ENCODE data around the gene SQOR.

Gene SQOR

DNA sequence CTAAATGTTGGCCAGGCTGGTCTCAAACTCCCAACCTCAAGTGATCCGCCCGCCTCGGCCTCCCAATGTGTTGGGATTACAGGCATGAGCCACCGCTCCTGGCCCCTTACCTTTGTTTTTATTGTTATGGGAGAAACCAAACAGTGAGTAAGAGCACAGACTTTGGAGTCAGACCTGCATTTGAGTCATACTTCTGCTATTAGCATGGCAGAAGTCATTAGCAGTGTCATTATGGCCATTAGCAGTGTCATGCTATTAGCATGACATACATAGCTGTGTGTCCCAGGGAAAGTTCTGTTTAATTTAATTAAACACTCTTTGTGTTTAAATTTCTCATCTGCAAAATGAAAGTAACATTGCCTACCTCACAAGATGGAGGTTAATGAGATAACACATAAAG, 54.8 kb downstream of the SQOR start:
- Histone ChIP-seq H3K27me3 (no peaks in the 10 kb centered on the region), H4K20me1 (peaks cover 0 to 5% (median 0%) of the 10 kb centered on the region in 11 experiments; a peak in 2 of 22 replicates), H3K9ac (no peak overlapping the region), H3K4me1 (no peaks in the 10 kb centered on the region), H3K27ac (no peak overlapping the region), H3K4me2 (no peak overlapping the region), H3K36me3 (peaks cover 0 to 99% (median 41%) of the 10 kb centered on the region in 11 experiments; a peak in 13 of 22 replicates), H3K9me3 (replicated peaks in 1 of 11) (no peaks in the 10 kb centered on the region), H3K4me3 (no peak overlapping the region)
- no peak for TF ChIP-seq Cebpa-rat (IDR thresholded peaks at IDR 0.05)

DNA sequence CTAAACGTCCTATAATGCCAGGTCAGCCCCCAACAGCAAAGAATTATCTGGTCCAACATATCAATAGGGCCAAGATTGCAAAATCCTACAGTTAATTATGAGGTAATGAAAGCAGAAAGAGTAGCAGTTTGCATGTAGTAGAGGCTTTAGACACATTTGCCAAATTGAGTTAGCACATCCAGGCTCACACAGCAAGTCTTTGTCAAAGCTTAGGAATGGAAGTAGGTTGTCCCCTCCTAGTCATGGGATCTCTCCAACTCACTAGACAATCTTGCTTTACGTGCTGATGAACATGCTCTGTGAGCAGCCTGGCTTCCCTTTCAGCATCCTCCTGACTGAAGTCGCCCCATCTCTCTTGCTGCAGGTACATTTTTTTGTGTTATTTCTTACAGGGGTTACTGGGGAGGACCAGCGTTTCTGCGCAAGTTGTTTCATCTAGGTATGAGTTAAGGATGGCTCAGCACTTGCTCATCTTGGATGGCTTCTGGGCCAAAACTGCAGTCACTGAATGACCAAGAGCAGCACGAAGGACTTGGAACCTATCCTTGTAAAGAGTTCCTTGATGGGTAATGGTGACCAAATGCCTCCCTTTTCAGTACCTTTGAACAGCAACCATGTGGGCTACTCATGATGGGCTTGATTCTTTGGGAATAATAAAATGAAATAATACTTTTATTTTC, 55.9 kb downstream of the SQOR start:
- Histone ChIP-seq H3K4me2 (no peak overlapping the region), H3K4me3 (no peak overlapping the region), H3K9ac (no peak overlapping the region), H3K9me3 (replicated peaks in 1 of 11) (no peaks in the 10 kb centered on the region), H3K36me3 (peaks cover 0 to 99% (median 37%) of the 10 kb centered on the region in 11 experiments; a peak in 13 of 22 replicates), H3K27ac (no peak overlapping the region), H4K20me1 (peaks cover 0 to 5% (median 0%) of the 10 kb centered on the region in 11 experiments; a peak in 1 of 22 replicates), H3K4me1 (no peaks in the 10 kb centered on the region), H3K27me3 (no peaks in the 10 kb centered on the region)
- TF ChIP-seq Cebpa-rat (IDR thresholded peaks at IDR 0.05): no peak

DNA sequence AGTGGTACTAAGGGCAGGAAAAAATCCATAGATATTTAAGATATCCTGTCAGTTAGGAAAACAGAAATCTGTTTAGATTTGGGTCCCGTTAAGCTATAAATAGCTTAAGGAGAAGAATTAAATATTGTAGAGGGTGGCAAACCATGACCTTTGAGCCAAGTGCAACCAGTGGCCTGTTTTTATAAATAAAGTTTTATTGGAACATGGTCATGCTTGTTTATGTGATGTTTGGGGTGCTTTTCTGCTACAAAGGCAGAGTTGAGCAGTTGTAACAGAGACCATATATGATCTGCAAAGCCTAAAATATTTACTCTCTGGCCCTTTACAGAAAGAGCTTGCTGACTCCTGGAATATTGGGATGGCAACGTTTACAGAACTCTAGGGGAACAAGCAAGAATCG, 66.3 kb downstream of the SQOR start:
- TF ChIP-seq Cebpa-rat (IDR thresholded peaks at IDR 0.05): no peak
- H3K27ac ChIP-seq: no peak overlapping the region
- H3K4me1 ChIP-seq: peaks cover 0 to 26% (median 5%) of the 10 kb centered on the region in 10 experiments; a peak in 9 of 20 replicates
- peaks cover 8 to 17% (median 14%) of the 10 kb centered on the region in 11 experiments for H3K27me3 ChIP-seq
- H3K9me3 ChIP-seq (replicated peaks in 1 of 11): peaks cover 0 to 16% (median 7%) of the 10 kb centered on the region in 11 experiments; a peak in 6 of 22 replicates
- no peak overlapping the region for H3K9ac ChIP-seq
- no peaks in the 10 kb centered on the region for H4K20me1 ChIP-seq
- no peak overlapping the region for H3K4me2 ChIP-seq
- peaks cover 0 to 2% (median 0%) of the 10 kb centered on the region in 11 experiments; a peak in 2 of 22 replicates for H3K36me3 ChIP-seq
- no peak overlapping the region for H3K4me3 ChIP-seq

DNA sequence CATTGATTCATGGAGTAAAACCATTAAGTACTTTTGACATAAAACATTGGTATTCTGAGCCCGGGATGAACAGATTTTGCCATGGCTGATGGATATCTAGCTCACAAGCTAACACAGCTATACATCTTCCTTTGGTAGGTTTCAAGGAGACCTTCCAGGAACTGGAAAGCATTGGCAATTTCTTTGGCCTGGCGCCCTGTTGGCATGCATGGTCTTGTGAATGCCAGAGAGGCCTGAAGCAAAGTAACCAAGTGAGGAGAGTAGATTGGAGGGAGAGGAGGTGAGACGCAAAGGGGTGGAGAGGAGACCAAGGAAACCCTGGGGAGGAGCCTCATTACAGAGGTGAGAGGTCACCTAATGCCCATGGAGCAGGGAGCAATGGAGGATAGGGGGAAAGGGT, 67.2 kb downstream of the SQOR start:
- Histone ChIP-seq H3K27ac (no peak overlapping the region), H3K4me1 (peaks cover 0 to 26% (median 6%) of the 10 kb centered on the region in 10 experiments; a peak in 9 of 20 replicates), H3K36me3 (no peaks in the 10 kb centered on the region), H3K4me2 (peak overlapping the region in 2 of 11 experiments; percentile 0 to 53; a peak in 1 of 22 replicates), H3K27me3 (peaks cover 8 to 17% (median 14%) of the 10 kb centered on the region in 11 experiments), H3K9me3 (replicated peaks in 1 of 11) (peaks cover 0 to 16% (median 7%) of the 10 kb centered on the region in 11 experiments; a peak in 6 of 22 replicates), H3K9ac (no peak overlapping the region), H4K20me1 (no peaks in the 10 kb centered on the region), H3K4me3 (no peak overlapping the region)
- TF ChIP-seq Cebpa-rat (IDR thresholded peaks at IDR 0.05): no peak

DNA sequence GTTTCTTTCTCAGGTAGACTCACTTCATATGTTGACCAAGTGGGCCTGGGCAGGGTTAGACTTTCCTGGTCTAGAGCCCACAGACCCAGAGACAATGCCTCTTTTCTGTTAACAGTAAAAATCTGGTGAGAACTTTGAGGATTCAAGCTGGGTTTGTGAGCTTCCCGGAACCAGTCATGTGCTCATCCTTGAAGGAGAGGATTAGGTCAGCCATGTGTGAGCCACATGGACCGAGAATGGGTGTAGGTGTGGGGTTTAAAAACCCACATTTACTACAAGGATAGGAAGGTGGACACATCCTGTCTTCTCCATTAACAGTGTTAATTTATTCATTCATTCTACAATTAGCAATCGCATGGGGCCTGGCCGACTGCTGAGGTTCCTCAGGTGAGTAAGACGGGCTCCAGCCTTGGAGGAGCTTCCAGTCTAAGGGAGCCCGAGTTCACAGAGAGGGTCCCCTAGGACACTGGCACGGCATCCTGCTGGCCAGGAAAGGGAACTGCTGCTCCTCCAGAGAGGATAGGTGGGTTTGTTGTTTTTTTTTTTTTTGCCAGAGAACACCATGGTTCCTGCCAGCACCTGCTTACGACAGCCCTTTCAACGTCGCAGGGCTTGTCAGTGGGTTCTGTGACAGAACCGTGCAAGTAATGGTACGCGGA, 69.0 kb downstream of the SQOR start:
- Histone ChIP-seq H3K4me1 (peaks cover 0 to 26% (median 6%) of the 10 kb centered on the region in 10 experiments; a peak in 9 of 20 replicates), H3K9me3 (replicated peaks in 1 of 11) (0 out of 22 replicates have a peak, but pooled peaks cover 0 to under 1% (median 0%) of the 10 kb centered on the region in 11 experiments), H4K20me1 (no peaks in the 10 kb centered on the region), H3K27ac (no peak overlapping the region), H3K27me3 (peaks cover 8 to 17% (median 14%) of the 10 kb centered on the region in 11 experiments), H3K36me3 (no peaks in the 10 kb centered on the region), H3K4me3 (no peak overlapping the region), H3K4me2 (peak overlapping the region in 3 of 11 experiments; percentile 6 to 59 (median 53); a peak in 5 of 22 replicates), H3K9ac (no peak overlapping the region)
- no peak for TF ChIP-seq Cebpa-rat (IDR thresholded peaks at IDR 0.05)

DNA sequence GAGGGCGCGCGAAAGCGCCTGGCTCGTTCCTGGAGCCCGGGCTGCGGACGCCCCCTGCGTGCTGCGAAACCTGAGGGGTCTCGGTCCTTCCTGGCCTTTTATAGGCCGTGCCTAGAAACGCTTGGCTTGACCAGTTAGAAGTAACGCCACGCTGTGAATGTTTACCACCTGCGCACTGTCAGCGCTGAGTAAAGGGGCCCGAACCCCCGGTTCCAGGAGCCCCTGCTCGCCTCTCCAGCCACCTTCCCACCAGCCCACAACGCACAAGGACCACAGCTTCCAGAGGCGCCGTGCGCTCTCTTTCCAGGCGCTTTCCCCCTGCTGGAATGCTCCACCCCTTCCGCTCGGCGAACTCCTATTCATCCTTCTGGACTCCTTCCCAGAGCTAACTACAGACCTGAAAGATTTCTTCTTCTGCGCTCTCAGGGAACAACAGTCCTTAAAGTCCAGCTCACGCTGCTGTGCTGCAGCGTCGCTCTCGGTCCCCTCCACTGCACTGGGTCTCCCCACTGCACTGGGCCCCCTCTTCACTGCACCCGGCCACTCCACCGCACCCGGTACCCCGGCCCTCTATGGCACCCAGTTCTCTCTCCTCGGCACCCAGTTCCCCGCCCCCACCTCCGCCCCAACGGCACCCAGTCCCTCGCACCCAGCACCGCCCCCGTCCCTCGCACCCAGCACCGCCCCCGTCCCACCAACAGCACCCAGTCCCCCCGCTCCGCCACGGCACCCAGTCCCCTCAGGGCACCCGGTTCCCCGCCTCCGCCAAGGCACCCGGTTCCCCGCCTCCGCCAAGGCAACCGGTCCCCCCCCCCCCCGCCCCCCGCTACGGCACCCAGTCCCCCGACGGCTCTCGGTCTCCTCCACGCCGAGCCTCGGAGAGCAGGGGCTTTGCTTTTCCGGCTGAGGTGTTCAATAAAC, 69.8 kb downstream of the SQOR start:
- no peaks in the 10 kb centered on the region for H4K20me1 ChIP-seq
- peak overlapping the region; percentile 55 to 92 (median 83); a peak in 20 of 22 replicates for H3K4me2 ChIP-seq
- peak overlapping the region in 7 of 10 experiments; percentile 52 to 65 (median 60); a peak in 13 of 20 replicates for H3K4me3 ChIP-seq

DNA sequence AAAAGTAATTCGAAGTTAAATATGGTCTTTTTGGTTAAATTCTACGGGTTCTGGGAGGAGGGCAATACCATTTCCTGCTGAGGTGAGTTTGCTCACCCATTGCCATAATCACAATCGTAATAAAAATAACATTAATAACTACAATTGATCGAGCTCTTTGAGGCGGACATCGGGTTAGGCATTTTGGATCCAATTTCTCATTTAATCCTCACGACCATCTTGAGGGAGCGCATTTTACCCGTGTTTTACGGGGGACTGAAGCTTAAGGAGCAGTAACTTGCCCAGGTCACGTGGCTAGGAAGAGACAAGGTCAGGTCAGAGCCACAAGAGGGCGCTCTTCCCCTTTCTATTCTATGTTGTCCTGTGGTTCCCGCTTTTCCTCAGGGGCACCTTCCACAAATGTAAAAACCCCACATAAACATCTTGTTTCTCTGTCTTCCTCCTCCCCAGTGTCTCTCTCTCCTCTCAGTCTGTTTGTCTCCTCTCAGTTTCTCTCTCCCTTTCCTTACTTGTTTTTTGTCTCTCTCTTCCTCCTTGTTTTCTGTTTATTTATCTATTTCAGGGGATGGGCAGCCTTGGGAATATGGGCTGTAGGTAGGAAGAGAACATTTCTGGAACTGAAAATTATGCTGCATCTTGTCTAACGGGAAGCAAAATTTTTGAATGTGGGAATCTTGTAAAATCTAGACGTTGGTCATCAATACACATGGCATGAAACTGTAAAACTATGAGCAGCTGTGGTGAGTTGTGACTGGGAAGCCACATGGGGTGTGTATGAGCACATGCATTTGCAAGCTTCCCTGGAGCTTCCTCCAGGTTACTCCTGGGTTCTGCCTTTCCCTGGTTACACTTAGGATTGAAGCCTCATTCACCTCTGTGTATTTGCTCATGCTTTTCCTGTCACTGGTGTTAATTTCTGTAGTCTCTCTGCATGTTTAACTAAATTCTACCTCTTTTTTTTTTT, 71.0 kb downstream of the SQOR start:
- Histone ChIP-seq H3K36me3 (no peaks in the 10 kb centered on the region), H3K27me3 (peaks cover 8 to 17% (median 14%) of the 10 kb centered on the region in 11 experiments), H3K9ac (peak overlapping the region; percentile 27 to 74 (median 57); a peak in 18 of 22 replicates), H3K4me3 (peak overlapping the region; percentile 50 to 65 (median 56)), H3K9me3 (replicated peaks in 1 of 11) (no peaks in the 10 kb centered on the region), H4K20me1 (no peaks in the 10 kb centered on the region), H3K27ac (peak overlapping the region in 5 of 11 experiments; percentile 15 to 39 (median 24); a peak in 5 of 22 replicates), H3K4me2 (peak overlapping the region; percentile 55 to 92 (median 83)), H3K4me1 (peaks cover 0 to 26% (median 6%) of the 10 kb centered on the region in 10 experiments; a peak in 9 of 20 replicates)
- TF ChIP-seq Cebpa-rat (IDR thresholded peaks at IDR 0.05): no peak

More for the DNA sequence above, 69.8 kb downstream of the SQOR start:
- H3K9me3 ChIP-seq (replicated peaks in 1 of 11): no peaks in the 10 kb centered on the region
- peaks cover 8 to 17% (median 14%) of the 10 kb centered on the region in 11 experiments for H3K27me3 ChIP-seq
- no peak for TF ChIP-seq Cebpa-rat (IDR thresholded peaks at IDR 0.05)
- H3K27ac ChIP-seq: no peak overlapping the region
- H3K36me3 ChIP-seq: no peaks in the 10 kb centered on the region
- peak overlapping the region in 2 of 11 experiments; percentile 57 to 64; a peak in 3 of 22 replicates for H3K9ac ChIP-seq
- H3K4me1 ChIP-seq: peaks cover 0 to 26% (median 6%) of the 10 kb centered on the region in 10 experiments; a peak in 9 of 20 replicates

All from BLaER1 treated with 17β-estradiol and CSF1 and Interleukin-3, amounts not matched to agents 10 nM and 100 nM (cell line).